B cell (primary cell): ENCODE data around the gene SLC9A9. TPM values are rescaled to one million over a fixed set of nuclear protein-coding genes. Genes with fewer than 3 reads are reported as not detected.

Source experiments
- ATAC-seq: fragments of 200-7000 bp; cut with Tn5 transposase; one replicate; pipeline ENCODE4 v1.10.0; 2021; ENCODE audit warnings: low read depth, mild to moderate bottlenecking, moderate number of reproducible peaks, moderate library complexity
- CTCF ChIA-PET: fragments of 350-600 bp; sonication (Branson Sonifier 250); formaldehyde crosslinking; loops from one replicate; lab custom pipeline; 2021; ENCODE audit warnings: antibody characterized with exemption, inconsistent platforms; lab: Charles Lee
- POLR2A ChIA-PET: fragments of 350-600 bp; sonication (Branson Sonifier 250); formaldehyde crosslinking; loops from one replicate; lab custom pipeline; 2021; ENCODE audit warnings: antibody characterized with exemption; lab: Charles Lee
- DNase-seq: peaks from one replicate; pipeline ENCODE4 v3.0.0; 2013
- H2AFZ ChIP-seq: 2 replicates; pipeline ENCODE4 v1.6.1; 2012; ENCODE audit warnings: mild to moderate bottlenecking, low read depth, low read length; ENCODE audit not compliant: insufficient read depth, poor library complexity, severe bottlenecking
- H3K27ac ChIP-seq, 2 donors: 1 replicate in 1 of 2; 2 replicates in 1 of 2; pipeline ENCODE4 v1.5.1; 2012 to 2013; ENCODE audit warnings: low read length in 2 of 2, mild to moderate bottlenecking in 2 of 2, moderate library complexity in 1 of 2
- H3K27me3 ChIP-seq, 4 experiments: fragments of 200-600 bp in 1 of 4; sonication (generic) in 1 of 4; replicated peaks in 1 of 4; 1 replicate in 2 of 4; 2 replicates in 2 of 4; pipeline versions ENCODE4 v1.6.1 to v1.7.0; 2013 to 2016; ENCODE audit warnings: low read length in 3 of 4, mild to moderate bottlenecking in 2 of 4, mixed read lengths in 1 of 4, moderate library complexity in 1 of 4; ENCODE audit not compliant: insufficient read depth in 4 of 4, control insufficient read depth in 3 of 4; ENCODE audit errors: control extremely low read depth in 1 of 4
- H3K36me3 ChIP-seq, 2 experiments: replicated peaks in 1 of 2; 1 replicate in 1 of 2; 2 replicates in 1 of 2; pipeline versions ENCODE4 v1.6.1 to v1.7.1; 2013; ENCODE audit warnings: low read length in 1 of 2; ENCODE audit not compliant: insufficient read depth in 2 of 2, control insufficient read depth in 1 of 2; ENCODE audit errors: control extremely low read depth in 1 of 2, extremely low read depth in 1 of 2
- H3K4me1 ChIP-seq, 2 donors: fragments of 200-600 bp in 1 of 2; sonication (generic) in 1 of 2; 1 replicate in 1 of 2; 2 replicates in 1 of 2; pipeline versions ENCODE4 v1.5.1 to v1.6.1; 2013 to 2017; ENCODE audit warnings: low read length in 2 of 2; ENCODE audit not compliant: control insufficient read depth in 2 of 2, insufficient read depth in 2 of 2
- H3K4me2 ChIP-seq: replicated peaks from 2 replicates; pipeline ENCODE3; 2012; ENCODE audit warnings: mild to moderate bottlenecking, low read depth, low read length; ENCODE audit not compliant: poor library complexity, severe bottlenecking
- H3K4me3 ChIP-seq, 5 experiments: fragments of 200-600 bp in 1 of 5; sonication (generic) in 1 of 5; 1 replicate in 3 of 5; 2 replicates in 2 of 5; pipeline versions ENCODE4 v1.5.1 to v1.7.0; 2011 to 2016; ENCODE audit warnings: low read length in 4 of 5, mild to moderate bottlenecking in 4 of 5, low read depth in 2 of 5, control low read depth in 1 of 5, moderate library complexity in 1 of 5; ENCODE audit not compliant: insufficient read depth in 1 of 5; ENCODE audit errors: control extremely low read depth in 1 of 5, extremely low read depth in 1 of 5
- H3K79me2 ChIP-seq: fragments of 200-600 bp; sonication (generic); one replicate; pipeline ENCODE4 v1.6.0; 2016; ENCODE audit warnings: low read length; ENCODE audit not compliant: control insufficient read depth, insufficient read depth
- H3K9ac ChIP-seq: fragments of 200-600 bp; sonication (generic); 2 replicates; pipeline ENCODE4 v1.6.1; 2017; ENCODE audit warnings: mild to moderate bottlenecking, low read length, moderate library complexity
- H3K9me3 ChIP-seq, 3 donors: one replicate each; pipeline versions ENCODE4 v1.6.1 to v1.7.1; 2013; ENCODE audit warnings: low read length in 2 of 3; ENCODE audit not compliant: control insufficient read depth in 2 of 3, insufficient read depth in 1 of 3; ENCODE audit errors: control extremely low read depth in 1 of 3
- H4K20me1 ChIP-seq: 2 replicates; pipeline ENCODE4 v1.6.0; 2012; ENCODE audit warnings: mild to moderate bottlenecking, low read length; ENCODE audit not compliant: insufficient read depth, control insufficient read depth, poor library complexity, severe bottlenecking
- H3K27ac Mint-ChIP-seq: one replicate; pipeline ENCODE4 v1.8.0; 2021; ENCODE audit warnings: mixed read lengths
- H3K27me3 Mint-ChIP-seq: one replicate; pipeline ENCODE4 v1.8.0; 2021; ENCODE audit warnings: mixed read lengths
- H3K4me1 Mint-ChIP-seq: one replicate; pipeline ENCODE4 v1.8.0; 2021; ENCODE audit warnings: mixed read lengths
- H3K4me3 Mint-ChIP-seq: one replicate; pipeline ENCODE4 v1.8.0; 2021; ENCODE audit warnings: mixed read lengths
- H3K9me3 Mint-ChIP-seq: one replicate; pipeline ENCODE4 v1.8.0; 2022; ENCODE audit warnings: mixed read lengths; ENCODE audit not compliant: insufficient read depth
- EZH2 ChIP-seq: IDR thresholded peaks from 2 replicates; pipeline ENCODE4 v1.6.1; 2012; ENCODE audit warnings: borderline replicate concordance, low read depth, mild to moderate bottlenecking, moderate library complexity, low read length; ENCODE audit not compliant: insufficient read depth, poor library complexity, severe bottlenecking
- WGBS: methylation state at CpG from one replicate; pipeline ENCODE4 v1.1.5; 2013; ENCODE audit warnings: missing lambda C conversion rate; ENCODE audit not compliant: insufficient coverage; 5-methylcytosine and 5-hydroxymethylcytosine counted together
- intact Hi-C: fragments of 100-400 bp; cut with micrococcal nuclease; formaldehyde crosslinking; loops from one replicate; pipeline ENCODE4 v1.10.0; 2022
- polyA plus RNA-seq: library from polyadenylated mRNA; depleted of rRNA; stranded (reverse); fragments of >200 nt; gene quantifications from 2 replicates; pipeline ENCODE4 v1.2.3, GENCODE V29; 2012
- total RNA-seq, 2 donors: library from RNA; stranded (reverse); fragments of 120-200 nt in 1 of 2; gene quantifications; 1 replicate in 1 of 2; 2 replicates in 1 of 2; pipeline versions ENCODE4 v1.2.3 to v1.2.4, GENCODE V29; 2013 to 2022
- TF ChIP-seq, protein P1 (sequence below): fragments of 200-600 bp; IDR thresholded peaks from one replicate; pipeline ENCODE4 v1.8.0; 2022; ENCODE audit warnings: antibody characterized with exemption, mild to moderate bottlenecking

The SLC9A9 gene
- total and polyA plus RNA-seq, 2 donors (not counting 1 experiment from before 2014, with no cell fraction given): 7.7 to 17.3 TPM

DNA sequence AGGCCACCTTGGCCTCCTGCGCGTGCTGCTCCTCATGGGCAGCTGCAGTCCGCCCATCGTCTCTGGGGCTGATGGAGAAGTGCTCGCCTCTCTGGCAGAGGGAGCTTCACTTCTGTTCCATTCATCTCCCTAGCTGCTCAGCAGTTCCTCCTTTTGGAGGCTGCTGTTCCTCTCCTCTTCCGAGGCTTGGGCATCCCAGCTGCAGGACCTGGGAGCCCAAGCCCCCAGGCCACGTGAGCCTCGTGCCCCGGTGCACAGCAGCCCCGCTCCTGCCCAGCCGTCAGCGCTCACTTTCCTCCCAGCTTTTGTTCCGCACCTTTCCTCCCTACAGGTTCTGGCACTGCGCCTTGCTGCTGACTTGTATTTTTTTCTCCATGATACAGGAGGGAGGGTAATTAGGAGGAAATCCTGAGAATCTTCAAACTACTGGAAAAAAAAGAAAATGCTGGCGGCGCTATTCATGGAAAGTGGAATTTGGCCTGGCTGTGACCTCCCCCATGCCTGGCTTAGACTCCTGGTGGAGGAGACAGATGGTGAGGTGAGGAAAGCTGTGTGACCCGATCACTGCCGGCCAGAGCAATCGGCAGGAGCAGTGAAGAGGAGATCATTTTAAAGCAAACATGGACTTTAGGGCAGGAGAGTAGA is 518.6 kb downstream of the SLC9A9 start:
- Mint-ChIP-seq H3K27ac (no peak overlapping the region), H3K27me3 (peaks cover 5% of the 10 kb centered on the region), H3K4me1 (peaks cover 20% of the 10 kb centered on the region), H3K9me3 (no peaks in the 10 kb centered on the region), H3K4me3 (no peak overlapping the region)
- Histone ChIP-seq H3K36me3 (no peaks in the 10 kb centered on the region), H3K4me2 (no peak overlapping the region), H3K79me2 (no peaks in the 10 kb centered on the region), H3K9ac (no peak overlapping the region), H3K4me1 (peaks cover 9 to 16% of the 10 kb centered on the region in 2 donors), H3K27ac (no peak overlapping the region), H3K4me3 (no peak overlapping the region), H4K20me1 (no peaks in the 10 kb centered on the region), H2AFZ (no peak overlapping the region), H3K9me3 (no peaks in the 10 kb centered on the region), H3K27me3 (no peaks in the 10 kb centered on the region)
- intact Hi-C loops: no loop called here
- ATAC-seq: no peak
- no peak for DNase-seq
- WGBS: 68% methylated on average over 16 of the region's 19 CpGs
- TF ChIP-seq, protein P1, sequence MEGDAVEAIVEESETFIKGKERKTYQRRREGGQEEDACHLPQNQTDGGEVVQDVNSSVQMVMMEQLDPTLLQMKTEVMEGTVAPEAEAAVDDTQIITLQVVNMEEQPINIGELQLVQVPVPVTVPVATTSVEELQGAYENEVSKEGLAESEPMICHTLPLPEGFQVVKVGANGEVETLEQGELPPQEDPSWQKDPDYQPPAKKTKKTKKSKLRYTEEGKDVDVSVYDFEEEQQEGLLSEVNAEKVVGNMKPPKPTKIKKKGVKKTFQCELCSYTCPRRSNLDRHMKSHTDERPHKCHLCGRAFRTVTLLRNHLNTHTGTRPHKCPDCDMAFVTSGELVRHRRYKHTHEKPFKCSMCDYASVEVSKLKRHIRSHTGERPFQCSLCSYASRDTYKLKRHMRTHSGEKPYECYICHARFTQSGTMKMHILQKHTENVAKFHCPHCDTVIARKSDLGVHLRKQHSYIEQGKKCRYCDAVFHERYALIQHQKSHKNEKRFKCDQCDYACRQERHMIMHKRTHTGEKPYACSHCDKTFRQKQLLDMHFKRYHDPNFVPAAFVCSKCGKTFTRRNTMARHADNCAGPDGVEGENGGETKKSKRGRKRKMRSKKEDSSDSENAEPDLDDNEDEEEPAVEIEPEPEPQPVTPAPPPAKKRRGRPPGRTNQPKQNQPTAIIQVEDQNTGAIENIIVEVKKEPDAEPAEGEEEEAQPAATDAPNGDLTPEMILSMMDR: no peak
- no peak for TF ChIP-seq EZH2
- POLR2A ChIA-PET: no interaction called here
- CTCF ChIA-PET: no interaction called here

DNA sequence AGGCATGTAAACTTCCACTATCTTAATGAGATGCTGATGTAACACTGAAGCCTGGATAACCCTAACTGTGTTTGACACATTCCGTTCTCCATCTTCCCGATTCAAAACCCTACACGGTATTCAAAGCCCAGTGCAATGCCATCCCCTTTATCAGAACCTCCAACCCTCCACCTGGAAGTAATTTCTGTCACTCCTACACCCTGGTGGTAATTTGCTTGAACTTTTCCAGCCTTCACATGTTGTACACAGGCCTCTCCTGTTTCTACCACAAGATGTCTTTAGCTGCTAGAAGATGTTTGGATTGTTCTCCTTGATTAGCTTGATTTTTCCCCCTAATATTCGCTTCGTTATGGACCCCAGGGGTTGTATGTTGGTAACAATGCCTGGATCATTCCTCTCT is 519.8 kb downstream of the SLC9A9 start:
- DNase-seq: no peak
- Mint-ChIP-seq H3K4me3 (no peak overlapping the region), H3K27me3 (peaks cover 5% of the 10 kb centered on the region), H3K4me1 (peaks cover 20% of the 10 kb centered on the region), H3K27ac (no peak overlapping the region), H3K9me3 (no peaks in the 10 kb centered on the region)
- WGBS: 100% methylated on average over 3 of the region's 5 CpGs
- no peak for ATAC-seq
- H3K9me3 ChIP-seq: no peaks in the 10 kb centered on the region
- H2AFZ ChIP-seq: no peak overlapping the region
- TF ChIP-seq, protein P1: no peak
- no peak for TF ChIP-seq EZH2
- H3K4me3 ChIP-seq: no peak overlapping the region
- H3K9ac ChIP-seq: no peak overlapping the region
- POLR2A ChIA-PET: no interaction called here
- intact Hi-C loops: no loop called here
- H4K20me1 ChIP-seq: no peaks in the 10 kb centered on the region
- no peaks in the 10 kb centered on the region for H3K36me3 ChIP-seq
- H3K27me3 ChIP-seq: no peaks in the 10 kb centered on the region
- CTCF ChIA-PET: no interaction called here
- H3K27ac ChIP-seq: no peak overlapping the region
- no peak overlapping the region for H3K4me2 ChIP-seq
- no peaks in the 10 kb centered on the region for H3K79me2 ChIP-seq
- peaks cover 9 to 16% of the 10 kb centered on the region in 2 donors for H3K4me1 ChIP-seq
